Left ventricle myocardium inferior (tissue), 1 donor: Measurements from ENCODE around the gene CADPS. TPM values are rescaled to one million over a fixed set of nuclear protein-coding genes. Genes with fewer than 3 reads are reported as not detected.

Experiments
- DNase-seq: peaks from one replicate; pipeline ENCODE4 v3.0.0-alpha.2; 2020
- H3K27ac ChIP-seq: fragments of 200-600 bp; replicated peaks from 2 replicates; pipeline ENCODE4 v1.8.0; 2021
- H3K27me3 ChIP-seq: fragments of 200-600 bp; 2 replicates; pipeline ENCODE4 v1.8.0; 2021; ENCODE audit warnings: low read depth
- H3K36me3 ChIP-seq: fragments of 200-600 bp; 2 replicates; pipeline ENCODE4 v1.8.0; 2021
- H3K4me1 ChIP-seq: fragments of 200-600 bp; 2 replicates; pipeline ENCODE4 v1.8.0; 2021
- H3K4me3 ChIP-seq: fragments of 200-600 bp; 2 replicates; pipeline ENCODE4 v1.8.0; 2021; ENCODE audit warnings: mild to moderate bottlenecking, moderate library complexity
- H3K9me3 ChIP-seq: fragments of 200-600 bp; replicated peaks from 2 replicates; pipeline ENCODE4 v1.8.0; 2021
- intact Hi-C: fragments of 100-400 bp; cut with micrococcal nuclease; formaldehyde crosslinking; loops from one replicate; pipeline ENCODE4 v1.11.0; 2022
- total RNA-seq: library from RNA; stranded (reverse); fragmentation: NEBNext Ultra II Directional; extraction: Animal tissue kit (Norgen Biotek cat#: 25700); gene quantifications from one replicate; pipeline ENCODE4 v1.2.1, GENCODE V29; 2021
- TF ChIP-seq, protein P1 (sequence below): fragments of 200-600 bp; IDR thresholded peaks from 2 replicates; pipeline ENCODE4 v1.8.0; 2021; ENCODE audit warnings: antibody characterized with exemption, mild to moderate bottlenecking, borderline replicate concordance
- donor health status: DM: no; HTN: yes; CAD: no; lungs with severe emphysema.

The CADPS gene
- total RNA-seq, 1 donor from 2014 or later: 25.0 TPM

DNA sequence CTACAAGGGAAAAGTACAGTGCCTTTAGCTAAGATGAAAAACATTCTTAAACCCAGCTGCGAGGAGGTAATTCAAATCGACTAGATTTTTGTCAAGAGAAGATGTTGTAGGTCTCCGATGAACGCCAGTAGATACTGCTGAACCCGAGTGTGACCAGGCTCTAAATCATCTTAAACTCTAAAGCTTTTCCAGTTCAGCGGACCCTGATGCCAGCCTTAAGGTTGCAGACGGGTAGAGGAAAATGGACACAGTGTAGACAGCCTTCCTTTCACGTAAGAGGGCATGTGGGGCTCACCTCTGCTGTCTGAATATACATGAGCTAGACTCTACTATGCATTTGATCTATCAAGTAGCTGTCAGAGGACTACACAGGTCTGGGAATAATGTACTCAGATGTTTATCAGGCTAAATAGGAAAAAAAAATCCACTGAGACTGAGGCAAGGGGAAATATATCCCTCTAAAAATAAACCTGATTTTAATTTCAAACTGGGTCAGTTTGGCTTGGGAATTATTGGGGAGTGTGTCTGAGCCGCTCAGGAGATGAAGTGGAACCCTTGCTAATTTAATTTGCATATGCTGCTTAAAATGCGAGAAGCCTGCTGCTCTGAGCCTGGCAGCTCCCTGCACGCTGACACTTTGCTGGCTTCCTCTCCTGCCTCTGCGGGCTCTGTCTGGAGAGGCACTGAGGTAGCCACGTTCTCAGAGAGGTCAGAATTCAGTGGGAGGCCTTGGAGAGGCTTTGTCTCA is 151.9 kb downstream of the CADPS start:
- Histone ChIP-seq H3K27ac (no peak overlapping the region), H3K27me3 (no peaks in the 10 kb centered on the region), H3K4me3 (no peak overlapping the region), H3K9me3 (no peaks in the 10 kb centered on the region), H3K4me1 (peaks cover 1% of the 10 kb centered on the region), H3K36me3 (no peaks in the 10 kb centered on the region)
- no peak for DNase-seq
- TF ChIP-seq, protein P1, sequence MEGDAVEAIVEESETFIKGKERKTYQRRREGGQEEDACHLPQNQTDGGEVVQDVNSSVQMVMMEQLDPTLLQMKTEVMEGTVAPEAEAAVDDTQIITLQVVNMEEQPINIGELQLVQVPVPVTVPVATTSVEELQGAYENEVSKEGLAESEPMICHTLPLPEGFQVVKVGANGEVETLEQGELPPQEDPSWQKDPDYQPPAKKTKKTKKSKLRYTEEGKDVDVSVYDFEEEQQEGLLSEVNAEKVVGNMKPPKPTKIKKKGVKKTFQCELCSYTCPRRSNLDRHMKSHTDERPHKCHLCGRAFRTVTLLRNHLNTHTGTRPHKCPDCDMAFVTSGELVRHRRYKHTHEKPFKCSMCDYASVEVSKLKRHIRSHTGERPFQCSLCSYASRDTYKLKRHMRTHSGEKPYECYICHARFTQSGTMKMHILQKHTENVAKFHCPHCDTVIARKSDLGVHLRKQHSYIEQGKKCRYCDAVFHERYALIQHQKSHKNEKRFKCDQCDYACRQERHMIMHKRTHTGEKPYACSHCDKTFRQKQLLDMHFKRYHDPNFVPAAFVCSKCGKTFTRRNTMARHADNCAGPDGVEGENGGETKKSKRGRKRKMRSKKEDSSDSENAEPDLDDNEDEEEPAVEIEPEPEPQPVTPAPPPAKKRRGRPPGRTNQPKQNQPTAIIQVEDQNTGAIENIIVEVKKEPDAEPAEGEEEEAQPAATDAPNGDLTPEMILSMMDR: no peak
- intact Hi-C loops: no loop called here

DNA sequence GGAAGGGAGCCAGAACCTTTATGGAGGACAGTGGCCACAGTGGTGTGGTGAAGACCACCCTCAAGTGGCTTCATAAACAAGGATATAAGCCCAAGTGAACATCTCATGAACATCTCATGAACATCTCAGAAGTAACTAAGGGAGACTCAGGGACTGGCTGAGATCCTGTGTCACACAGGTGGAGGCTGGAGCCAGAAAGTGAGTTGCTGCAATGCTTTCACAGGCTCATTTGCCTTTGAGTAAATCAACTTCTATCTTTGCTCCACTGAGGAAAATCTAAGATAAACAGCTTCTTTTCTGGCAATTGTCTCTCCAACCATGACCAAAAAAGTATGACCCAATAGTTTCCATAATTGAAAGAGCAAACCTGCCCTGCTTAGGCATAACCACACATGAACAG is 152.9 kb downstream of the CADPS start:
- DNase-seq: no peak
- Histone ChIP-seq H3K27me3 (no peaks in the 10 kb centered on the region), H3K4me1 (no peaks in the 10 kb centered on the region), H3K36me3 (no peaks in the 10 kb centered on the region), H3K9me3 (no peaks in the 10 kb centered on the region), H3K27ac (no peak overlapping the region), H3K4me3 (no peak overlapping the region)
- TF ChIP-seq, protein P1: no peak
- intact Hi-C loops: no loop called here

DNA sequence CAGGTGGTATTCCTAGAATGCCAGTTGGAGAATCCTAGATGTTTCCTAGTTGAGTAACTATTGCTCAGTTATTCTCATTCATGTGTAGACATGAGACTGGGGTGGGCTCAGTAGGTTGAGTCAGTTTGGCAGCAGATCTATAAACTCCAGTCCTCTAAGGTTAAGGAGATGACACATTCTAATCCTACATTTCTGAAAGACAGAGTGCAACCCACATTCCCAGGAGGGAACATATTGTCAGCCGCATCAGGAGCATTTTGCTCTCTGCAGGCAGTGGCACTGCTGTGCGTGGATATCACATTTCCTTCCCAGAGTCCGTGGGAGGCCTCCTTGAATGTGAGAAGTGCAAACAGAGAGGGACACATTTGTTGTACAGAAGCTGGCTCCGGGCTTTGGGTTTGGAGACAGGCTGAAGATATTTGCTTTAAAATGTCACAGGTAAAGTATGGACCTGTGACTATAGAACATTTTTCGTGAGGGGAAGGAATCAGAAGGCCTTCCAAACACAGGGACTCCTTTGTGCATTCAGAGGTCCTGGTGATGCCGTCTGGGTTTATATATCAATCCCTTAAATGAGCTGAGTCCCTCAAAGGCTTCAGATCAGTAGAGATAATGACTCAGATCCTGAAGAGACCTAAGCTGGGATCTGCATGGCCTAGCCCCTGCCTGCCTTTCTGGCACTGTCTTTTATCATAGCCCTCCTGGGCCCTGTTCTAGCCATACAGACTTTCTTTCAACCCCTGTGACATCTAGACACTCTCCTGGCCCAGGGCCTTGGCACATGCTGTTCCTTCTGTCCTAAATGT is 156.5 kb downstream of the CADPS start:
- Histone ChIP-seq H3K27me3 (no peaks in the 10 kb centered on the region), H3K9me3 (no peaks in the 10 kb centered on the region), H3K4me3 (no peak overlapping the region), H3K27ac (no peak overlapping the region), H3K4me1 (no peaks in the 10 kb centered on the region), H3K36me3 (no peaks in the 10 kb centered on the region)
- intact Hi-C loops: no loop called here
- TF ChIP-seq, protein P1: no peak
- DNase-seq: no peak

DNA sequence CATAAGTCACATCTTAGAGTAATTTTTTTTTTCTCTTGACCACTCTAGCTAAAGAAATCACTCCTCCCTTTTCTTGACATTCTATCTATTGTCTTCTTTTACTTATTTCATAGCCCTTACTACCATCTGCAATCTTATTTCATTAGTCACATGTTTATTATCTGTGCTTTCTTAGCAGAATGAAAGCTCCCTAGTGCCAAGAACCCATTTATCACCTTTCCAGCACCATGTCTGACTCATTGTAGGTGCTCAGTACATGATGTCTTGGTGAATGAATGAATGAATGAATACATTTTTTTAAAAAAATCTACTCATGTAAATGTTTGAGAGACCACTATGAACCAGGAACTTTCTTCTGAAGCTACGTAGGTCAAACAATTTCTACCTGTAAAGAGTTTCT is 157.2 kb downstream of the CADPS start:
- intact Hi-C loops: no loop called here
- TF ChIP-seq, protein P1: no peak
- H3K27me3 ChIP-seq: no peaks in the 10 kb centered on the region

DNA sequence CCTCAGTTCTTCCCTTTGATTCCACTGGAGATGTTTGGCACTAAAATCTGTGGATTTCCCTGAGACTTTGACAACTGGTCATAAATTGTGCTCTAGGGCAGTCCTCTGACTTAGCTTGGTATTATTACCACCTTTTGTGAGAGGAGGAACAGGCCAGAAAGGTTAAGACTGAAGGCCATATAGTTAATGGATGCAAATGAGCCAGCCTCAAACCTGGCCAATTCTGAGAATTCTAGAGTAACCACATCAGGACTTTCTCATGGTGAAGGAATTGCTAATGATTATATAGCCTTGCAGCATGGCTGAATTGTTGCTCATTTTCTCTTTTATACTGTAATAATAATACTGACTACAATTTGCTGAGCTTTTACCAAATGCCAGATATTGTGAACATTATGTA is 162.5 kb downstream of the CADPS start:
- DNase-seq: no peak
- Histone ChIP-seq H3K27me3 (no peaks in the 10 kb centered on the region), H3K4me1 (peaks cover 6% of the 10 kb centered on the region), H3K9me3 (no peaks in the 10 kb centered on the region), H3K27ac (no peak overlapping the region), H3K36me3 (no peaks in the 10 kb centered on the region), H3K4me3 (no peak overlapping the region)
- intact Hi-C loops: no loop called here
- TF ChIP-seq, protein P1: no peak

More for the DNA sequence above, 157.2 kb downstream of the CADPS start:
- H3K27ac ChIP-seq: no peak overlapping the region
- no peaks in the 10 kb centered on the region for H3K36me3 ChIP-seq
- H3K9me3 ChIP-seq: no peaks in the 10 kb centered on the region
- no peak overlapping the region for H3K4me3 ChIP-seq
- no peaks in the 10 kb centered on the region for H3K4me1 ChIP-seq
- DNase-seq: no peak
